ENCODE data around the gene CKAP4.

Gene CKAP4

DNA sequence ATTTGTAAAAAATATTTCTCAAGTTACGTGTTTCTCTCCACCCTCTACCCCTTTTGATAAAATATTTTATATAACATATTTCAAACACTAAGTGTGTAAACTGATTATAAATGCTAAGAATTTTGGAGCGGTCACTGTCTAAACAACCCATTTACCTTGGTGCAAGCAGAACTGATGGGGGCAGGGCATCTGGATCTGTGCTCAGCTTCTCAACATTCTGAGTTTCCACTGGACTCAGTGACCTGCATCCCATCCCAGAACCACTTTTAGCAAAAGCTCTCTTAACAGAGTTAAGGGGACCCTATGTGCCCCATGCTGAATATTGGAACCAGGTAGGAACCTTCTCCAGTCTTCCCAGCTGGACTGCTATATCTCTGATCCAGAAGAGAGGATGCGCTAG, 53.5 kb downstream of the CKAP4 start:
- DNase-seq = no peak

DNA sequence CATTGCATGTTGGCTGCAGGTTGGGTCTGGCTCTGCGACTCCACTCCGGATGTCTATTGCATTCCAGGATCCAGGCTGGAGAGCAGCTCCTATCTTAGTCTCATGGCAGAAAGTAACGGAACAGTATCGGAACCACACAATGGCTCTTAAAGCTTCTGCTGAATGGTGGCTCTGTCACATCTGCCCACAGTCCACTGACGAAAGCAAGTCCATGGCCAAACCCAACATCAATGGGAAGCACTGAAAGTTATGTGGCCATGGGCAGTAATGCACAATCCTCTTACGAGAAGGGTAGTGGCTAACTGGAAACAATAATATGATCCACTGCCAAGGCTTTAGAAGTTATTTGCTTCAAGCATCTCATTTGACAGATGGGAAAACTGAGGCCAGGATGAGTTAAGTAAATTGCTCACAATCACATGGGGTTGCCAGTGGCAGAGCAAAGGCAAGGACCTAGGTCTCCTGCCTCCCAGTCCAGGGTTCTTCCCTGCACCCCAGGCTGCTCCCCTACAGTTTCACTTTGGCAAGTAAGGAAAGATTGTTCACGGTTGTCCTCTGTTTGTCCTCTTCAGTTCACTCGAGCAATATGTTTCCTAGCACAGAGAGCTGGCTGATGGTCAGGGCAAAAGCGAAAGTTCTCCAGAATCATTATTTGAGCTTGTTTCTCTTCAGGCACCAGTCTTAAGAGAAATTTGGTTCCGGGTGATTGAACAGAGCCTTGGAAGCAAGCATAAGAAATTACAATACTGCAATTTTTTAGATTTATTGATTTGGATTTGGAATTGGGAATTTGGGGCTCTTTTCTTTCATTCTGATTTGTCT, 54.2 kb downstream of the CKAP4 start:
- no peak for DNase-seq

DNA sequence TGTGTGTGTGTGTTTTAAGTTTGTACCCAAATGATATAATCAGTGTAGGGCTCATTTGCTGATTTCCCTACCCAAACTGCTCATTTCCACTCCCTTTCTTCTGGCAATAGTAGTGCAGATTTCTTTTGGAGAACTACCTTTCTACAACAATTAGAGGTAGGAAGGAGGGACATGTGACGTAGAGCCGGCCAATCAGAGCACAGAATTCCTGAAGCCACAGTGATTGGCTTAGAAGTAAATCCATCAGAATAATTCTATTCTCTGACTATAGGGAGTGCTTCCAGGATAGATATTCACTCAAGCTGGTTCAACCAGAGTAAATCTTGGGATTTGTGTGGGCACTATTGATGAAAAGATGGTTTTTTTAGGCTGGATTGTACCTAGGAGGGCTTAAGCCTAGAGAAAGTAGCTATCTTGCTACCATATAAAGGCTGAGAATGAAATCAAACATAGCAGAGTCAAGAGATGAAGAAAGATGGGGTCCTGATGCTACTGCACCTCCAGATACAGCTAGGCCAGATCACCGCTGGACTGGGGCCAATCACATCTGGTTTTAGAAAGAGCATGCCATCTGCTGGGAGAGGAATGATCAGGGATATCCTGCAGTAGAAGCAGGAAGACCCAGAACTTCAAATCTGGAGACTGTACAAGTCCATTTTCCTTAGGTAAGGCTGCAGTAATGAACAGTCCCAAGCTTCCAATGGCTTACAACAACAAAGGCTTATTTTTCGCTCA, 55.0 kb downstream of the CKAP4 start:
- DNase-seq = no peak

DNA sequence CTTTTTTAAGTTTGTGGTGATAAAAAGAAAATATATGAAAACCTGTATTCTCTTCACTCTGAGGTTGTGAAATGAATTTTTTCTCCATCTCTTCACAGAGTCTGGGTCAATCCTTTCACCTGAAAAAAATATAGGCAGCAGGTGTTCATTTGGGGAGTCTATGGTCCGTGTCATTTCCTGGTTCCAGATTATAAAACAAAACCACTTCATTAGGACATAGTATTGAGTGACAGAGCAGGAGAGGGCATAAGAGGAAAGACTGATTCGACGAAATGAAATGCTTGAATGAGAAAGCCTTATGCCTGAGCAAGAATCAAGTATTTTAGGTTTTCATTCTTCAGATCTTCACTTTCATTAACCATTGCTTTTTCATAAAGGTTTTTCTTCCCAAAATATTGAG, 57.2 kb downstream of the CKAP4 start:
- no peak for DNase-seq

DNA sequence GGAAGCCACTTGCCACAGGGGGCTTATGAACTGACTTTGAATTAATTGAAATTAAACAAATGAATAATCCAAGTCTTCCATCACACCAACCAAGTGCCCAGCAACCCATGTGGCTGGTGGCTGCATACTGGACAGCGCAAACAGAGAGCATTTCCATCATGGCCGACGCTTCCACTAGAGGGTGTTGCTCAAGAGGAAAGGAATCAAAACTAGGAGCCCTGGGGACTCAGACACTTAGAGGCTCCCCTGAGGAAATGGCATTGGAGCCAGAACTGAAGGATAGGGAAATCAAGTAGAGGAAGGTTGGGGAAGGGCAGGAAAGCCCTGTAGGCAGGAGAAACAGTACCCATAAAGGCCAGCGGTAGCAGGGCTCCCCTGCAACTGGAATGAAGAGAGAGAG, 58.5 kb downstream of the CKAP4 start:
- no peak for DNase-seq

DNA sequence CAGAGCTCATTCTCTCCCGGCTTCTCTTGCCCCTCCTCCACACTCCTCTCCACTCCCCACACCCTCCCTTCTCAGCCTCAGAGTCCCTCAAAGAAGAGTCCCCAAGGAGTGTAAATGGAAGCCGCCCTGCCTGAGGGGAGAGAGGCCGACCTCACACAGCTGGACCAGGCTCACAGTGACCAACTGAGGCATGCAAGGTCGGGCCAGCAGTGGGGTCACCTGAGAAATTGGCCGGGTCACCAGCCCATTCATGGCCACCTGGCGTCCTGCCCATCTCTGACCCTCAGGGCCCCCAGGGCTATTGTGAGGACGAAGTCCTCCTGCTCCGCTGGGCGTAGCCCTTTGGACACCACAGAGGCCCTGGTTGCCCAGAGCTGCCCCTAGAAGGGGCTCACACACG, 59.6 kb downstream of the CKAP4 start:
- DNase-seq = no peak

All from kidney glomerular epithelial cell (primary cell).